ENCODE data around the gene USP8.

USP8 gene

GRCh38 chr15:50543556-50543955 lies 119.4 kb downstream of the USP8 start:
- DNase-seq (ENCODE audit: low read depth) = no peak

DNA sequence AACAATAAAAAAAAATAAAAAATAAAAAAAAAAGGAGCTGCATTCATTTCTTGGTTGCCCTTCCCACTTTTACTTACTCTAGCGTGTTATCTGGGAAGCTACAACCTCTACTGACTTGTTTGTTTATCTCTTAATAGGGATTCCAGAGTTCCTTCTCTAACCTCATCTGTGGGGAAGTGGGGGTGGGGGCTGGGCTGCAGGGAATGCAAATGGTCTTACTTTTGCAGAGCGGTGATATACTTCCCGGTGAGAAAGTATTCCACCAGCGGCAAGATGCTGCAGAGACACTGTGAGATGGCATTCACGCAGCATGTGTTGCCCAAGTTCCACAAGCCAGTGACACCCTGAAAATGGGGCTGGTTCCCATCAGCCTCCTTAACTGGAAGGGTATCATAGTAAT lies 120.2 kb downstream of the USP8 start:
- no peak for DNase-seq (ENCODE audit: low read depth)

- no peak for DNase-seq (ENCODE audit: low read depth)
Measured at GRCh38 chr15:50546566-50546965, 122.4 kb downstream of the USP8 start, which contains the start of gene USP50. Gene USP50 (minus strand): TSS chr15:50546666. CDS start chr15:50546525, 141 bp downstream.

DNA sequence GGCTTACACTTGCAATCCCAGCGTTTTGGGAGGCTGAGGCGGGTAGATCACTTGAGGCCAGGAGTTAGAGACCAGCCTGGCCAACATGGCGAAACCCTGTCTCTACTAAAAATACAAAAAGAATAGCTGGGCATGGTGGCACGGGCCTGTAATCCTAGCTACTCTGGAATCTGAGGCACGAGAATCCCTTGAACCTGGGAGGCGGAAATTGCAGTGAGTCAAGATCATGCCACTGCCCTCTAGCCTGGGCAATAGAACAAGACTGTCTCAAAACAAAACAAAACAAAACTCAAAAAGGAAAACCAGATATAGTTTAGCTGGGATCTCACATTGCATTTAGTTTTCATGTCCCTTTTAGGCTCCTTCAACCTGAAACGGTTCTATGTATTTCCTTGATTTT lies 125.1 kb downstream of the USP8 start:
- no peak for DNase-seq (ENCODE audit: low read depth)

DNA sequence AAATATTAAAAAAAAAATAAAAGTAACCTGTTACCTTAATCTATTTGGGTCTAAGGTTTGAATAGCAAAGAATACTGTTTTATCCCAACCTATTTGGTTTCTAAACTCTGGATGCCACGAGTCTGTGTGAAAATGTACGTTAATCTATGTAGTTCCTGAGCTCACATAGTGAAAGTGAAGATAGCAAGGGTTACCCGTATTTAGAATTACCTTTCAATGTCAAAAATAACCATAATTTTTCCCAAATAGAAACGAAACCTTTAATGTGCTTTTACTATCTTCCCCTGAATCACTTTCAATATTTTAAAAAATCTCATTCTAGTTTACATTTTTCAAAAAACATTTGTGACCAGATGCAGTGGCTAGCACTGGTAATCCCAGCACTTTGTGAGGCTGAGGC lies 128.0 kb downstream of the USP8 start:
- no peak for DNase-seq (ENCODE audit: low read depth)

DNA sequence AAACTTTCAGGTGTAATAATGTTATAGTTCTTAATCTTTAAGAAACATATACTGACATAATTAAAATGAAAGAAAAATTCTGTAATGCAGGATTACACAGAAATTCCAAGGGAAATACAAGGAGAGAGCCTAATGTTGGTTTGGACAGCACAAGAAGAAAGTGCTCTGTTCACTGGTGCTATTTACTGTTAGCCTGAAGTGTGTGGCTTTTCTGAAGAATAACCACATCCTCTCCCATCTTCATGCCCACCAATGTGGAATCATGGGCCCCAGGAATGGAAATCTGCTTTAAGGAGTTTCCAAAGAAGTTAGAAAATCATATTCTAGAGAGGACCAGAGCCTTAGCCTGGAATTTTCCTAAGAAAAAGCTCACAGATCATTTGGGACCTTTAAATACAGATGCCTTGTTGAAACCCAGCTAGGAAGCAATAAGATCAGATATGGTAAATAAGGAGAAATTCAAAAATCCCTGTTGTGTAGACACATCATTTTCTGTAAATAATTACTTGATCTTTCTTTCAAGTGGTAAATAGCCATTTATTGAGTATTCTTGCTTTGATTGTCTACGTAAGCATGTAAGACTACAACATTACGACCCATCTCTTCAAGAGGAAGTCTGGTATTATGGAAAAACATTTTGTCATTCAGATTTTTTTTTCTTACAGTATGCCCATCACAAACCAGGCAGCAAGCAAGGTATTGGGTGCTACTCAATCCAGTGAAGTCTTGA lies 132.6 kb downstream of the USP8 start:
- DNase-seq (ENCODE audit: low read depth) = no peak

GRCh38 chr15:50558012-50558411 lies 133.8 kb downstream of the USP8 start:
- no peak for DNase-seq (ENCODE audit: low read depth)

GRCh38 chr15:50562735-50563640 lies 138.8 kb downstream of the USP8 start:
- no peak for DNase-seq (ENCODE audit: low read depth)

DNA sequence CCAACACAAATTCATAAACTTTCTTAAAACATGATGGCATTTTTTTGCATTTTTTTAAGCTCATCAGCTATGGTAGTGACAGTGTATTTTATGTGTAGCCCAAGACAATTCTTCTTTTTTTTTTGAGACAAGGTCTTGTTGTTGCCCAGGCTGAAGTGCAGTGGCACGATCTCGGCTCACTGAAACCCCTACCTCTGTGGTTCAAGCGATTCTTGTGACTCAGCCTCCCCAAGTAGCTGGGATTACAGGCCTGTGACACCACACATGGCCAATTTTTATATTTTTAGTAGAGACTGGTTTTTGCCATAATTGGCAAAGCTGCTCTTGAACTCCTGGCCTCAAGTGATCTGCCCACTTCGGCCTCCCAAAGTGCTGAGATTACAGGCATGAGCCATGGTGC lies 139.6 kb downstream of the USP8 start:
- no peak for DNase-seq (ENCODE audit: low read depth)

Data from ELR (cell line).